GM23338 (cell line): ENCODE measurements around the gene ASCL1.

Experiments
- CREB1 ChIP-seq: fragments of 250-450 bp; sonication (Bioruptor Pico); IDR thresholded peaks from 2 replicates; pipeline ENCODE4 v1.5.0; 2020; ENCODE audit warnings: low read depth, mild to moderate bottlenecking, moderate library complexity
- CTCF ChIP-seq, 2 experiments: fragments of 200-600 bp in 1 of 2; sonication (generic) in 1 of 2; conservative IDR thresholded peaks; 2 replicates each; pipeline versions ENCODE4 v1.5.1 to v1.6.1; 2016 to 2017; ENCODE audit warnings: antibody characterized with exemption in 2 of 2, low read depth in 2 of 2, mild to moderate bottlenecking in 2 of 2, moderate library complexity in 1 of 2
- ETS1 ChIP-seq: IDR thresholded peaks from 2 replicates; pipeline ENCODE4 v1.6.1; 2016; ENCODE audit warnings: antibody characterized with exemption
- EZH2 ChIP-seq: fragments of 200-600 bp; sonication (generic); IDR thresholded peaks from one replicate; pipeline ENCODE4 v1.8.0; 2017; ENCODE audit warnings: antibody characterized with exemption, mild to moderate bottlenecking, low read depth; ENCODE audit not compliant: unreplicated experiment
- EZH2phosphoT487 ChIP-seq: fragments of 200-600 bp; sonication (generic); IDR thresholded peaks from one replicate; pipeline ENCODE4 v1.8.1; 2018; ENCODE audit warnings: antibody characterized with exemption; ENCODE audit not compliant: unreplicated experiment
- JUNB ChIP-seq: IDR thresholded peaks from one replicate; pipeline ENCODE4 v1.6.1; 2016; ENCODE audit warnings: antibody characterized with exemption; ENCODE audit not compliant: unreplicated experiment
- NANOG ChIP-seq: IDR thresholded peaks from 2 replicates; pipeline ENCODE4 v1.6.1; 2016; ENCODE audit warnings: antibody characterized with exemption, borderline replicate concordance
- POLR2AphosphoS5 ChIP-seq: IDR thresholded peaks from 2 replicates; pipeline ENCODE4 v1.6.1; 2016; ENCODE audit warnings: antibody characterized with exemption, low read depth
- STAT1 ChIP-seq: IDR thresholded peaks from one replicate; pipeline ENCODE4 v1.6.1; 2016; ENCODE audit warnings: antibody characterized with exemption; ENCODE audit not compliant: unreplicated experiment
- ZNF114 ChIP-seq: fragments of 250-450 bp; sonication (Bioruptor Pico); IDR thresholded peaks from 2 replicates; pipeline ENCODE4 v1.5.0; 2020; ENCODE audit warnings: mild to moderate bottlenecking, moderate library complexity
- ZNF331 ChIP-seq: fragments of 250-450 bp; sonication (Bioruptor Pico); IDR thresholded peaks from 2 replicates; pipeline ENCODE4 v1.5.0; 2020; ENCODE audit warnings: low read depth, mild to moderate bottlenecking, moderate library complexity
- TF ChIP-seq, protein P1 (sequence below): IDR thresholded peaks from one replicate; pipeline ENCODE4 v1.6.1; 2018; ENCODE audit warnings: antibody characterized with exemption; ENCODE audit not compliant: unreplicated experiment
- TF ChIP-seq, protein P2 (sequence below): fragments of 250-450 bp; sonication (Bioruptor Pico); IDR thresholded peaks from 2 replicates; pipeline ENCODE4 v1.5.0; 2020; ENCODE audit warnings: mild to moderate bottlenecking, moderate library complexity

GRCh38 chr12:102971227-102971626 is 13.8 kb downstream of the ASCL1 start:
- TF ChIP-seq CTCF (conservative IDR thresholded peaks at IDR 0.05; ENCODE audit: low read depth in 2 of 2) (no peak), STAT1 (no peak), EZH2 (no peak), POLR2AphosphoS5 (no peak), EZH2phosphoT487 (no peak), CREB1 (CRISPR knock-in tag) (no peak), ZNF331 (CRISPR knock-in tag) (no peak), ZNF114 (CRISPR knock-in tag) (no peak), NANOG (no peak), JUNB (no peak), ETS1 (no peak)
- TF ChIP-seq, protein P1, sequence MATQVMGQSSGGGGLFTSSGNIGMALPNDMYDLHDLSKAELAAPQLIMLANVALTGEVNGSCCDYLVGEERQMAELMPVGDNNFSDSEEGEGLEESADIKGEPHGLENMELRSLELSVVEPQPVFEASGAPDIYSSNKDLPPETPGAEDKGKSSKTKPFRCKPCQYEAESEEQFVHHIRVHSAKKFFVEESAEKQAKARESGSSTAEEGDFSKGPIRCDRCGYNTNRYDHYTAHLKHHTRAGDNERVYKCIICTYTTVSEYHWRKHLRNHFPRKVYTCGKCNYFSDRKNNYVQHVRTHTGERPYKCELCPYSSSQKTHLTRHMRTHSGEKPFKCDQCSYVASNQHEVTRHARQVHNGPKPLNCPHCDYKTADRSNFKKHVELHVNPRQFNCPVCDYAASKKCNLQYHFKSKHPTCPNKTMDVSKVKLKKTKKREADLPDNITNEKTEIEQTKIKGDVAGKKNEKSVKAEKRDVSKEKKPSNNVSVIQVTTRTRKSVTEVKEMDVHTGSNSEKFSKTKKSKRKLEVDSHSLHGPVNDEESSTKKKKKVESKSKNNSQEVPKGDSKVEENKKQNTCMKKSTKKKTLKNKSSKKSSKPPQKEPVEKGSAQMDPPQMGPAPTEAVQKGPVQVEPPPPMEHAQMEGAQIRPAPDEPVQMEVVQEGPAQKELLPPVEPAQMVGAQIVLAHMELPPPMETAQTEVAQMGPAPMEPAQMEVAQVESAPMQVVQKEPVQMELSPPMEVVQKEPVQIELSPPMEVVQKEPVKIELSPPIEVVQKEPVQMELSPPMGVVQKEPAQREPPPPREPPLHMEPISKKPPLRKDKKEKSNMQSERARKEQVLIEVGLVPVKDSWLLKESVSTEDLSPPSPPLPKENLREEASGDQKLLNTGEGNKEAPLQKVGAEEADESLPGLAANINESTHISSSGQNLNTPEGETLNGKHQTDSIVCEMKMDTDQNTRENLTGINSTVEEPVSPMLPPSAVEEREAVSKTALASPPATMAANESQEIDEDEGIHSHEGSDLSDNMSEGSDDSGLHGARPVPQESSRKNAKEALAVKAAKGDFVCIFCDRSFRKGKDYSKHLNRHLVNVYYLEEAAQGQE = no peak
- TF ChIP-seq, protein P2, sequence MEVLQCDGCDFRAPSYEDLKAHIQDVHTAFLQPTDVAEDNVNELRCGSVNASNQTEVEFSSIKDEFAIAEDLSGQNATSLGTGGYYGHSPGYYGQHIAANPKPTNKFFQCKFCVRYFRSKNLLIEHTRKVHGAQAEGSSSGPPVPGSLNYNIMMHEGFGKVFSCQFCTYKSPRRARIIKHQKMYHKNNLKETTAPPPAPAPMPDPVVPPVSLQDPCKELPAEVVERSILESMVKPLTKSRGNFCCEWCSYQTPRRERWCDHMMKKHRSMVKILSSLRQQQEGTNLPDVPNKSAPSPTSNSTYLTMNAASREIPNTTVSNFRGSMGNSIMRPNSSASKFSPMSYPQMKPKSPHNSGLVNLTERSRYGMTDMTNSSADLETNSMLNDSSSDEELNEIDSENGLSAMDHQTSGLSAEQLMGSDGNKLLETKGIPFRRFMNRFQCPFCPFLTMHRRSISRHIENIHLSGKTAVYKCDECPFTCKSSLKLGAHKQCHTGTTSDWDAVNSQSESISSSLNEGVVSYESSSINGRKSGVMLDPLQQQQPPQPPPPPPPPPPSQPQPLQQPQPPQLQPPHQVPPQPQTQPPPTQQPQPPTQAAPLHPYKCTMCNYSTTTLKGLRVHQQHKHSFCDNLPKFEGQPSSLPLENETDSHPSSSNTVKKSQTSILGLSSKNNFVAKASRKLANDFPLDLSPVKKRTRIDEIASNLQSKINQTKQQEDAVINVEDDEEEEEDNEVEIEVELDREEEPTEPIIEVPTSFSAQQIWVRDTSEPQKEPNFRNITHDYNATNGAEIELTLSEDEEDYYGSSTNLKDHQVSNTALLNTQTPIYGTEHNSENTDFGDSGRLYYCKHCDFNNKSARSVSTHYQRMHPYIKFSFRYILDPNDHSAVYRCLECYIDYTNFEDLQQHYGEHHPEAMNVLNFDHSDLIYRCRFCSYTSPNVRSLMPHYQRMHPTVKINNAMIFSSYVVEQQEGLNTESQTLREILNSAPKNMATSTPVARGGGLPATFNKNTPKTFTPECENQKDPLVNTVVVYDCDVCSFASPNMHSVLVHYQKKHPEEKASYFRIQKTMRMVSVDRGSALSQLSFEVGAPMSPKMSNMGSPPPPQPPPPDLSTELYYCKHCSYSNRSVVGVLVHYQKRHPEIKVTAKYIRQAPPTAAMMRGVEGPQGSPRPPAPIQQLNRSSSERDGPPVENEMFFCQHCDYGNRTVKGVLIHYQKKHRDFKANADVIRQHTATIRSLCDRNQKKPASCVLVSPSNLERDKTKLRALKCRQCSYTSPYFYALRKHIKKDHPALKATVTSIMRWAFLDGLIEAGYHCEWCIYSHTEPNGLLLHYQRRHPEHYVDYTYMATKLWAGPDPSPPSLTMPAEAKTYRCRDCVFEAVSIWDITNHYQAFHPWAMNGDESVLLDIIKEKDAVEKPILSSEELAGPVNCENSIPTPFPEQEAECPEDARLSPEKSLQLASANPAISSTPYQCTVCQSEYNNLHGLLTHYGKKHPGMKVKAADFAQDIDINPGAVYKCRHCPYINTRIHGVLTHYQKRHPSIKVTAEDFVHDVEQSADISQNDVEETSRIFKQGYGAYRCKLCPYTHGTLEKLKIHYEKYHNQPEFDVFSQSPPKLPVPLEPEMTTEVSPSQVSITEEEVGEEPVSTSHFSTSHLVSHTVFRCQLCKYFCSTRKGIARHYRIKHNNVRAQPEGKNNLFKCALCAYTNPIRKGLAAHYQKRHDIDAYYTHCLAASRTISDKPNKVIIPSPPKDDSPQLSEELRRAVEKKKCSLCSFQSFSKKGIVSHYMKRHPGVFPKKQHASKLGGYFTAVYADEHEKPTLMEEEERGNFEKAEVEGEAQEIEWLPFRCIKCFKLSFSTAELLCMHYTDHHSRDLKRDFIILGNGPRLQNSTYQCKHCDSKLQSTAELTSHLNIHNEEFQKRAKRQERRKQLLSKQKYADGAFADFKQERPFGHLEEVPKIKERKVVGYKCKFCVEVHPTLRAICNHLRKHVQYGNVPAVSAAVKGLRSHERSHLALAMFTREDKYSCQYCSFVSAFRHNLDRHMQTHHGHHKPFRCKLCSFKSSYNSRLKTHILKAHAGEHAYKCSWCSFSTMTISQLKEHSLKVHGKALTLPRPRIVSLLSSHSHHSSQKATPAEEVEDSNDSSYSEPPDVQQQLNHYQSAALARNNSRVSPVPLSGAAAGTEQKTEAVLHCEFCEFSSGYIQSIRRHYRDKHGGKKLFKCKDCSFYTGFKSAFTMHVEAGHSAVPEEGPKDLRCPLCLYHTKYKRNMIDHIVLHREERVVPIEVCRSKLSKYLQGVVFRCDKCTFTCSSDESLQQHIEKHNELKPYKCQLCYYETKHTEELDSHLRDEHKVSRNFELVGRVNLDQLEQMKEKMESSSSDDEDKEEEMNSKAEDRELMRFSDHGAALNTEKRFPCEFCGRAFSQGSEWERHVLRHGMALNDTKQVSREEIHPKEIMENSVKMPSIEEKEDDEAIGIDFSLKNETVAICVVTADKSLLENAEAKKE (CRISPR knock-in tag) = no peak
